Spinal cord (tissue), 10 donors: ENCODE data around the gene PMPCA. TPM values are rescaled to one million over a fixed set of nuclear protein-coding genes. Genes with fewer than 3 reads are reported as not detected.

Experiments used
- DNase-seq, 6 donors: peaks; one replicate each; pipeline versions ENCODE4 v3.0.0 to v3.0.0-alpha.2; 2013 to 2015; ENCODE audit warnings: low spot score in 6 of 6, low read depth in 4 of 6
- H3K27ac ChIP-seq: one replicate; pipeline ENCODE4 v1.5.1; 2013; ENCODE audit warnings: low read depth, low read length, control low read depth
- H3K27me3 ChIP-seq: one replicate; pipeline ENCODE4 v1.6.1; 2013; ENCODE audit warnings: low read length; ENCODE audit not compliant: control insufficient read depth, insufficient read depth
- H3K36me3 ChIP-seq: one replicate; pipeline ENCODE4 v1.6.1; 2013; ENCODE audit warnings: low read length; ENCODE audit not compliant: control insufficient read depth, insufficient read depth
- H3K4me1 ChIP-seq: one replicate; pipeline ENCODE4 v1.6.1; 2013; ENCODE audit warnings: low read length; ENCODE audit not compliant: control insufficient read depth, insufficient read depth
- H3K4me3 ChIP-seq: one replicate; pipeline ENCODE4 v1.5.1; 2013; ENCODE audit warnings: low read depth, low read length, control low read depth
- H3K9me3 ChIP-seq: one replicate; pipeline ENCODE4 v1.6.1; 2013; ENCODE audit warnings: low read length; ENCODE audit not compliant: control insufficient read depth, insufficient read depth
- WGBS: methylation state at CpG from one replicate; pipeline ENCODE4 v1.1.5; 2013; ENCODE audit warnings: missing lambda C conversion rate; ENCODE audit not compliant: insufficient coverage; 5-methylcytosine and 5-hydroxymethylcytosine counted together
- polyA plus RNA-seq, 2 donors: library from polyadenylated mRNA; unstranded; fragments of 120-200 nt; gene quantifications; one replicate each; pipeline ENCODE4 v1.2.1, GENCODE V29; 2013; ENCODE audit not compliant: insufficient read length in 2 of 2
- total RNA-seq, 2 donors: library from RNA; depleted of rRNA in 1 of 2; stranded (reverse); fragments of 120-200 nt in 1 of 2; fragments of >200 nt in 1 of 2; gene quantifications; one replicate each; pipeline versions ENCODE4 v1.2.3 to v1.2.4, GENCODE V29; 2013 to 2014
- donor health status: healthy.

Gene PMPCA
- total and polyA plus RNA-seq, 4 donors, result 22.8 to 57.4 (median 44.6) TPM

DNA sequence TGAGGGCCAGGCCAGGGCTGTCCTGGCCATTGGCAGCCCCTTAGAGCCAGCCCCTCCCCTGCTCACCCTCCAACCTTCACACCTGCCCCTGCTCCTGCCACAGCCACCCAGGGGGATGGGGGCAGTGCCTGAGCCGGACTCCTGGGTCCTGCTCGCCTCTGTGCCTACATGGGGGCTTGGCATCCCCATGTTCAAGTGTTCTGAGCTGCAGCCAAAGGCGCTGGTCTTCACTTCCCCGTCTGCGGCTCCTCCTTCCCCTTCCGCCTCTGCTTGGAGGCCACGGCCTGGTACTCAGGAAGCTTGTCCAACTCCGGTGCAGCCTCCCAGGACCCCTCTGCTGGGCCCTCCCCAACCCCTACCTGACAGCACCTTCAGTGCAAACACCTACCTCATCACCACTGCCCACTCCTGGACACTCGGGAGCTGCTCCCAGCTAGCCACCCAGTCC is 44.7 kb upstream of the PMPCA start:
- H3K27ac ChIP-seq, result no peak overlapping the region
- 76% methylated on average over 9 of the region's 9 CpGs for WGBS
- H3K4me3 ChIP-seq, result no peak overlapping the region
- peaks cover 45% of the 10 kb centered on the region for H3K4me1 ChIP-seq
- H3K36me3 ChIP-seq, result peaks cover 48% of the 10 kb centered on the region
- peaks cover 2% of the 10 kb centered on the region for H3K27me3 ChIP-seq
- no peak for DNase-seq
- no peaks in the 10 kb centered on the region for H3K9me3 ChIP-seq

DNA sequence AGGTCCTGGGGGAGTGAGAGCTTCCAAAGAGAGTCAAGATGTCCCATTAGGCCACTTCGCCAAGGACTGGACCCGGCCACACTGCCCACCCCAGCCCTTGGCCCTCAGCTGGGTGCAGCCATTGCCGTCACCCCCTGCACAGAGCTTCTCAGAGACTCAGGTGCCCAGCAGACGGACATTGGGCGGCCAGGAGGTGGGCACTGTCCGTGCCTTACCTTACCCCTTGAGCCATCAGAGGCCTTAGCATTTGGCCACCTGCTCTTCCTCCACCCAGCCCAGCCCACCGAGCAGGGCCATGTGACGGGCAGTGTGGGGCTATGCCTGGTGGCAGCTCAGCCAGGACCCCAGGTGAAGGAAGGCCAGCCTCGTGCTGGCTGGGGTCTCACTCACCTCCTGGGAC is 43.6 kb upstream of the PMPCA start:
- Histone ChIP-seq H3K36me3 (peaks cover 46% of the 10 kb centered on the region), H3K9me3 (no peaks in the 10 kb centered on the region), H3K4me3 (no peak overlapping the region), H3K27ac (no peak overlapping the region), H3K4me1 (peaks cover 35% of the 10 kb centered on the region), H3K27me3 (peaks cover 2% of the 10 kb centered on the region)
- 93% methylated on average over 8 of the region's 9 CpGs for WGBS
- no peak for DNase-seq

DNA sequence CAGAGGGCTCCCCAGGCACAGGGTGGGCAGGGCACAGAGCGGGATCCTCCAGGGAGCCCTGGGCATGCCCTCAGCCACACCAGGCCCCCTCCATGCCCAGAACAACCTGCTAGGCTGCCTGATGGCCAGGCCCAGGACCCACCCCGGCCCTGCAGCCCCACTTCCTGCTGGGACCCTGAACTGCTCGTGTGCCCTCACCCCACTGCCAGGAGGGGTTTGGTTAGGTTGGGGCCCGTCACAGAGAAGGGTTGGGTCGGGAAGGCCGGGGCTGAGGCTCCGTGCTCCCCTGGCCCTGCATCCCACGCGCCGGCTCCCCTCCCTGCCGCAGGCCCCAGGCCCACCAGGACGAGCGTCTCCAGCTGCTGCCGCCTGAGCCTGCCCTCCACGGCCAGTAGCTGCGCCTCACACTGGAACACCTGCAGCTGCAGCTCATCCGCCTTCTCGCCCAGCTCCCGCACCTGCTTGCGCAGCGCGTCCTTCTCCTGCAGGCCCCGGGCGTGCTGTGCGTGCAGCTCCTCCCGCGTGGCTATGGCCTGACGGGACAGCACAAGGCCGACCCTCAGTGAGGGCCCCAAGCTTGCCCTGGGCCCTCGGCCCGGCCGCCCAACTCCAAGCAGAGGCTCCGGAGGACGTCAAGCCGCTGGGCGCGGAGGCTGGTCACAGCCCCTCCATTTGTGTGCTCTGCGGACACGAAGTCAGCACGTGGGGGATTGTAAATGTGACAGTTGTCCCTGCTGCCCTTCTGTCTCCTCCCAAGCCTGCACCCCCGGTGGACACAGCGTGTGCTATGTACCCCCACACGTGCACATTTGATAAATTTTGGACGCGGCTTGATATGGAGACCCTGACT is 42.9 kb upstream of the PMPCA start:
- no peaks in the 10 kb centered on the region for H3K9me3 ChIP-seq
- H3K4me3 ChIP-seq, result no peak overlapping the region
- no peak overlapping the region for H3K27ac ChIP-seq
- peaks cover 2% of the 10 kb centered on the region for H3K27me3 ChIP-seq
- DNase-seq, result no peak
- H3K4me1 ChIP-seq, result peaks cover 34% of the 10 kb centered on the region
- peaks cover 41% of the 10 kb centered on the region for H3K36me3 ChIP-seq
- WGBS, result 84% methylated on average over 45 of the region's 45 CpGs

DNA sequence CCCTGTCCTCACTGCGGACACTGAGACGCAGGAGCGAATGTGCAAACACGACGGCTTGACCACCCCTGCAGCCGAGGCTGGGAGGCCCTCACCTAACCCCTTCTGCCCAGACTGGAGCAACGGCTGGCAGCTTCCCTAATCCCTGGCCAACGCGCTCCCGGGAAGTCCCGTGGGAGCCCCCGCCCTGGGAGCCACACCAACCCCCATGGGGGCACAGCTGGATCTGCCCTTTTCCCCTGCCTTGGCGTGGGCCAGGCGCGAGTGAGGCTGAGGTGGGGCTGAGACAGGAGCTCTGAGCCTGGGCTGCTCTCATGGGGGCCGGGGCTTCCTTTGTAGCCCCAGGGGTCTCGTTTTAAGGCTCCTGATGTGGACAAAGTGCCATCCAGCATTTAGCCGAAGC is 42.3 kb upstream of the PMPCA start:
- Histone ChIP-seq H3K27ac (no peak overlapping the region), H3K27me3 (peaks cover 2% of the 10 kb centered on the region), H3K36me3 (peaks cover 39% of the 10 kb centered on the region), H3K4me3 (no peak overlapping the region), H3K4me1 (peaks cover 34% of the 10 kb centered on the region), H3K9me3 (no peaks in the 10 kb centered on the region)
- 83% methylated on average over 18 of the region's 18 CpGs for WGBS
- DNase-seq, result no peak

DNA sequence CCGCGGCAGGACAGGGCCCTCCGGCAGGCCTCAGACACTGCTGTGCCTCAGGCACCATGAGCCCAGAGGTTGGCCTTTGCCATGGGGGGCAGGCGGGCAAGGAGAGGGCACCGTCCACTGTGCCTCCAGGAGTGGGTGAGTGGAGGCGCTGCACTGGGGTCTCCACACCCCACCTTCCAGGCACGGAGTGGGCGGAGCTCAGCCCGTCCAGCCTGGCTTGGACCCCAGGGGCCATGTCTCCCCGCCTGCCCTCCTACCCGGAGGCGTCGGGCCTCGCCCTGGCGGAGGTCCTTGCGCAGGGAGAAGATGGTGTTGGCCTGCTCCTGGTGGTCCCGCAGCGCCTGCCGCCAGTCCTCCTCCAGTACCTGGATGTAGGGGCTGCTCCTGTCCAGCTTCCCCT is 40.4 kb upstream of the PMPCA start:
- Histone ChIP-seq H3K4me1 (peaks cover 28% of the 10 kb centered on the region), H3K9me3 (no peaks in the 10 kb centered on the region), H3K36me3 (peaks cover 53% of the 10 kb centered on the region), H3K27ac (no peak overlapping the region), H3K27me3 (no peaks in the 10 kb centered on the region), H3K4me3 (no peak overlapping the region)
- no peak for DNase-seq
- 91% methylated on average over 18 of the region's 19 CpGs for WGBS

DNA sequence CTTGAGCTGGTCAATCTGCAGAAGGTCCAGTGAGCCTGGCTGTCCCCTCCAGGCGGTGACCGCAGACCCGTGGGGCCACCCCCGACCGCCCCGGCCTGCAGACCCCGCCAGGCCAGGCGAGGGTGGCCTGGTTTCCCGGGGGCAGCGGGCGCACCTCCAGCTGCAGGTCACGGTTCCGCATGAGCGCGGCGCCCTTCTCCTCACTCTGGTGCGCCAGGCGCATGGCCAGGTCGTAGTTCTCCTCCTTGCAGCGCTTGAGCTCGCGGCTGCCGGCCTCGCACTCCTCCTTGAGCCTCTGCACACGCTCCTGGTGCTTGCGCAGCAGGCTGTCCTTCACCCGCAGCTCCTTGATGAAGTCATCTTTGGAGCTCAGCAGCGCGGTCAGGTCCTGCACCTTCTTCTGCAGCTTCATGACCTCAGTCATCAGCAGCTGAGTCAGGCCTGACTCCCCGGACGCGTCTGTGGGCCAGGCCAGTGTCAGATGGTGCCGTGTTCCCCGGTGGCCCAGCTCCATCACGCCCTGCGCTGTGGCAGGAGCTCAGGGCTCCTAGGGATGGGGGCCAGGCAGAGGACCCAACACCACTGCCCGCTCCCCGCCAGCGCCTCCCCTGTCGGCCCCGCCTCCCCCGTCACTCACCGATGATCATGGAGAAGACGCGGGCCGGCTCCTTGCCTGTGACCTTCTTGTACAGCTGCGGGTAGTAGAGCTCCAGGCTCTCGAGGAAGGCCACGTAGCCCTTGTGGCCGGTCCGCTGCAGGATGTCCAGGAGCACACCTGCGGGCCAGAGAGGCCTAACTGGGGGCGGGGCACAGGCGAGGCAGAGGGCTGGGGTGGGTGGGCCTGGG is 39.5 kb upstream of the PMPCA start:
- Histone ChIP-seq H3K27me3 (no peaks in the 10 kb centered on the region), H3K27ac (no peak overlapping the region), H3K9me3 (no peaks in the 10 kb centered on the region), H3K4me3 (no peak overlapping the region), H3K4me1 (peaks cover 21% of the 10 kb centered on the region), H3K36me3 (peaks cover 59% of the 10 kb centered on the region)
- DNase-seq, result no peak
- WGBS, result 91% methylated on average over 51 of the region's 54 CpGs

DNA sequence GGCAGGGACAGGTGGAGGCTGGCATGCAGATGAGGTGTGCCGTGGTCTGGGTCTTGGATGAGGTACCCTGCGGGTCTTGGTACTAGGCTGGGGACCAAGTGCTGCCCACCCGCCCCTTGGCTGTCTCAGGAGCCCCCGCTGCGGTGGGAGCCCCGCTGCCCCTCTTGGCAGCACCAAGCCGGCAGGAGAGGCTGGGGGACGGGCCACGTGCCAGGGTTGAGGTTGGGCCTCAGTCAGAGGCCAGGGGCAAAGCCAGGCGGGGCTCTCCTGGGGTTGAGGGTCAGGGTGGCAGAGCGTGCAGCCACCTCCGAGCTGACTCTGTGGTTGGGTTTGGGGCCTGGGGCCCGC is 39.0 kb upstream of the PMPCA start:
- no peak overlapping the region for H3K27ac ChIP-seq
- DNase-seq, result no peak
- H3K36me3 ChIP-seq, result peaks cover 65% of the 10 kb centered on the region
- H3K27me3 ChIP-seq, result no peaks in the 10 kb centered on the region
- H3K4me1 ChIP-seq, result peaks cover 21% of the 10 kb centered on the region
- H3K4me3 ChIP-seq, result no peak overlapping the region
- no peaks in the 10 kb centered on the region for H3K9me3 ChIP-seq
- WGBS, result 90% methylated on average over 13 of the region's 13 CpGs

DNA sequence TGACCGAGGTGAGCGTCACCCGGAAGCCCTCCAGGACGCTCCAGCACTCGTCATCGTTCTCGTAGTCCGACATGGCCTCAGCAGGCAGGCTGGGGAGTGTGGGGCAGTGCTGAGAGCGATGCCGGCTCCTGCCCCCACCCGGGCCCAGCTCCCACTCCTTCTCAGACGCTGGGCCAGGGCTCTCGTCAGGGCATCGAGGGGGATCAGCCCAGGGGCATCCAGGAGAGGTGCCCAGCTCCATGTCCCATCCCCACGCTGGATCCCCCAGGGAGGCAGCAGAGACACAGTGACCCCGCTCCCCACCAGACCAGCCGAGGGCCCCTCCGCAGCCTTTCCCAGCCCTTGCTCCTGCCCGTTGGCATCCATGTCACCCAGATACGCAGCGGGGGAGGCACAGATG is 38.5 kb upstream of the PMPCA start:
- whole genome bisulfite sequencing, result 79% methylated on average over 10 of the region's 21 CpGs
- DNase-seq, result no peak
- H3K36me3 ChIP-seq, result peaks cover 66% of the 10 kb centered on the region
- no peaks in the 10 kb centered on the region for H3K27me3 ChIP-seq
- H3K4me3 ChIP-seq, result no peak overlapping the region
- peaks cover 23% of the 10 kb centered on the region for H3K4me1 ChIP-seq
- H3K27ac ChIP-seq, result no peak overlapping the region
- no peaks in the 10 kb centered on the region for H3K9me3 ChIP-seq

DNA sequence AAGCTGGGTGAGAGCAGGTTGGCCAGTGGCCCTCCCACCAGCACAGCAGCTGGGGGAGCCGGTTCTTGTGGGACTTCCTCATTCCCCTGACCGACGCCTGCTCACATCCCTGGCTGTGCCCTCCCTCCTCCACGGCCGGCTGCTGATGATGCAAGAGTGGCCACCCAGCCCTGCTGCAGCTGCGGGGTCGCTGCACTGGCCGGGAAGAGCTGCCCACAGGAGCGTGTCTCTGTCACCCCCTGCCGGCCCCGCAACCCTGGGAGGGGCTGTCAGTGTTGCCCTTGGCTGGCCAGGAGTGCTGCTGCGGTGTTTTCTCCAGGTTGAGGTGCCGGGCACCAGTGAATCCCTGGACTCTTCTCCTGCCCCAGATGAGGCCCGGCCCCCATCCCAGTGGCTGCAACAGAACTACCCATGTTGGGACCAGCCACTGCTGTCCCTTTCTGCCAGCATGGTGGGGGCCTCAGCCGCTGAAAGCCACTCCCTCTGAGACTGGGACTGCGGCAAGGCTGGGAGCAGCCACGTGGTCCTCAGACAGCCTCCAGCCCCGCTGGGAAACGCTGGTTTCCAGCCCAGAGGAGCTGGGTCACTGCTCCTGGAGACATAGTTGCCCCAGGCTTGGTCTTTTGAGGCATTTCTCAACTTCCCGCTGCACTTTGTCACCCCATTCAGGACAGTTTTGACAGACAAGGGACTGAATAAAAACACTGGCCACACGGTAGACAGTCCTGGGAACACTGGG is 37.7 kb upstream of the PMPCA start:
- no peaks in the 10 kb centered on the region for H3K27me3 ChIP-seq
- no peaks in the 10 kb centered on the region for H3K9me3 ChIP-seq
- peak in 1 of 6 donors; percentile 31 for DNase-seq
- peaks cover 69% of the 10 kb centered on the region for H3K36me3 ChIP-seq
- peaks cover 23% of the 10 kb centered on the region for H3K4me1 ChIP-seq
- peak overlapping the region; percentile 25 for H3K27ac ChIP-seq
- WGBS, result 30% methylated on average over 21 of the region's 21 CpGs
- H3K4me3 ChIP-seq, result no peak overlapping the region
